Nucleus accumbens (tissue), 56 donors: Measurements from ENCODE around the gene ZIC2.
"Not testable (repeated sequence)": the region's sequence is repeated elsewhere in the genome, so short reads cannot be mapped to it uniquely, and the experiment has no call there.

ENCODE experiments used
- DNase-seq, 56 donors: peaks; one replicate each; lab custom pipeline; 2025; lab: John Stamatoyannopoulos, UW

The ZIC2 gene

DNA sequence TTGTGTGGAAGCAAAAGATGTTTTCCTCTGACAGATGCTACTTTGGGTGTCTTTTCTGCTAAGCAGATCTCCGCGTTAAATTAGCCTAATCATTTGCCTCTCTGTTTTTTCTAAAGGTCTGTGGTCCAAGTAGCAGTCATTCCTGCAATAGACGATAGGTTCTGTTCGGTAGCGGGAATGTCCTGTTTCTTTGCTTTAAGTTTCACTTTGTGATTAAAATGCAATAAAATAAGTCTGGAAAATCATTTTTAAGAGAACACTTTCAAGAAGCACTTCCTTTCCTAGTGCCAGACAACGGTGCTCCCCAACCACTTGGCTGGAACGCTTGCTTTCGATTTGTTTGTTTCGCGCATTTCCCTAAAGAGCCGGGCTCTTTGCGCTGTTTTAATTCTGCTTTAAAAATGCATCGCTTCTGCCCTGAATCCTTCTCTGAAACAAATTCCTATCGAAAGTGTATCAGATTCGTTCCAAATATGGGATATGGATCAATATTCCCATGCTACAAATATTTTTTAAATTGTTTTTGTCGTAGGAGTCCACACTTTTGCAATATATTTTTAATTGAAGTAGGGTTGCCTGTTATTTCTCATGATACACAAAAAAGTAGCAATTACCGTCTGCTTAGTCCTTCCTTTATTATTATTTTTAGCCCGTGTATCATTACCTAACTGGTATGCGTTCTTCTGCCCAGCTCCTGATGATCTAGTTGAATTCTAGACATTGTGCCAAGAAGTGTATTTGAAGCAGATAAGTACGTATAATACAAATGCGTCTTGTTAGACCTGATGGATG, 14.2 kb downstream of the ZIC2 start:
- DNase-seq, result no peak

DNA sequence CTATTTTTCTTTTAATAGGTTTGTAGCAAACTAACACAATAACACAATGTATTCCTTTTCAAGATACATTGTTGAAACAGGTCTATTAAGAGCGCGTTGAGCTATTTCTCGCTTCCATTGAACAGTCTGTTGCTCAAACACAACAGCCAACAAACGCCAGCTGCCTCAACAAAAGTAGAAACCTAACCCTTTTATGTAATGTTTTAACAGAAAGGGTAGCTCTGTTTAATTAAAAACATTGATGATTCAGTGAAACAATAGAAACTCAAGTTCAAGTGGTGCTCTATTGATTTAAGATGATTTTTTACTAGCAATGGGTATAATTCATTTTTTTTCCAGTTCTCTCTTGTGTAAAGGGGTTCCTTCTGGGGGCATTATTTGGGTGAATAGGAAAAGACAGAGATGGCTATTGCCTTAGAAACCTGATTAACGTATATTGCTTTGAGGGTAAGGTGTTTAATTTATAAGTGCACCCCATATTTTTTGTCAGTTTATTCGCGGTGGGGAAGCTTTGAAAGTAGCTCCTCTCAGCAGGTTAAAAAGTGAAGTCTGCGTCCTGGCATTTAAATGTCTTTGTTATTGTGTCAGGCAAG, 14.9 kb downstream of the ZIC2 start:
- DNase-seq, result no peak

DNA sequence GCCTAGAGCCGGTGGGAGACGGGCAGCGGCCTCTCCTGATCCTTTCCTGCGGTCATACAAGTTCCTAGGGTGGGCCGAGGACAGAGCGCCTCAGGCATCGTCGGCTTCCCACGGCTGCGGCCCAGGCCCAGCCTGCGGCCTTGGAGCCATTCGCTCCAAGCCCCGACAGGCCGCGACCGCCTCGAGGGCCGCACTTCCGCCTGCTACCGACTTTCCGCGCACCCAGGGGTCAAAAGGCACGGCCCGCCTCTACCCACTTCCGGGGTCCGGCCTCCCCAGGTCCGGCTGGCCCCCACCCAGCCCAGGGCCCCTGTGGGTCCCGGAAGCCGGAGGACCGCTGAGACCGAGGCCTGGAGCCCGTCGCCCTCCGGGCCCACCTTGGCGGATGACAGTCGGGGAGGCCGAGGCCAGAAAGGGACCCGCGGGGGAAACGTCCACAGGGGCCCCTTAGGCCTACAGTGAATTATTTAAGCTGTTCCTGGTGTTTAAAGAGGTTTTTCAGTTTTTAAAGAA, 16.2 kb downstream of the ZIC2 start:
- DNase-seq, result no peak

DNA sequence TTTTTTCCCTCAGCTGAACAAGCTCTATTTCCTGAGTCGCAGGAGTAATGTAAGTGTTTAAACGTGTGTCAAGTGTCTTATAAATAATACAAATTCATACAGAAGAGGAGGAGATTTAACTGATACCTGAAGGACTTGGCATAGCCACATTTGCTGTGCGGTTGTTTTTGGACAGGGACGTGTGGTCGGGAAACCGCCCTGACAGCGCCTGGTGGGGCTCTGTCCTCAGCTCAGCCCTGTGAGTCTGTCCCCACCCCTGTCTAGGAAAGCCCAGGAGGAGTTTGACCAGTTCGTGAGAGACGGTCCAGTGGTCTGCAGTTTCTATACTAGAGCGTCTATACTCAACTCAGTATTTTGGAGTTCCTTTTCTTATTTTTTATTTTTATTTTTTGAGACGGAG, 16.7 kb downstream of the ZIC2 start:
- DNase-seq, result no peak

DNA sequence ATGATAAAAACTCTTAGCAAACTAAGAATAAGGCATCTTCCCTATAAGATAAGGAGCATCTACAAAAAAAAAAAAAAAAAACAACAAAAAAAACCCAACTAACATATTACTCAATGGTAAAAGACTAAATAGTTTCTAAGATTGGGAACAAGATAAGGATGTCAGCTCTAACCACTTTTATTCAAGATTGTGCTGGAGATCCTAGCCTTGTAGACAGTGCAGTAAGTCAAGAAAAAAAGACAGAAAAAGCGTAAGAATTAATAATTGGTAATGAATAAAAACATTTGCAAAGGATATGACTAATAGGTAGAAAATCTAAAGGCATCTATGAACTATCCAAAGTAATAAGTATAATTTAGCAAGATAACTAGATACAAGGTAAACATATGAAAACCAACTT, 33.0 kb downstream of the ZIC2 start:
- DNase-seq, result no peak

- no peak for DNase-seq
Measured at GRCh38 chr13:100019780-100020356, 38.3 kb downstream of the ZIC2 start.

GRCh38 chr13:100022798-100023197, 41.2 kb downstream of the ZIC2 start:
- no peak for DNase-seq

DNA sequence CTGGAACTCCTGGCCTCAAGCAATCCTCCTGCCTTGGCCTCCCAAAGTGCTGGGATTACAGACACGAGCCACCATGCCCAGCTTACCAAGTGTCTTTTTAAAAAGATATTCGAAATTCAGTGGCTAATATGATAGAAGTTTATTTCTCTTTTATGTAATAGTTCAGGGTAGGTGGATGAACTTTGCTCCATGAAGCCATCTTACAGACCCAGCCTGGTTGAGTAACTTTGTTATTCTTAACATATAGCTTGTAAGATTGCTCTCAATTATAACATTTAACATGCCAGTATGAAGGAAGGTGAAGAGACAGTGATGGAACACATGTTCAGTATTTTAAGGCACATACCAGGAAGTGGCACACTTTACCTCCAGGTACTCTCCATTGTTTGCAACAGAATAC, 42.4 kb downstream of the ZIC2 start:
- no peak for DNase-seq

DNA sequence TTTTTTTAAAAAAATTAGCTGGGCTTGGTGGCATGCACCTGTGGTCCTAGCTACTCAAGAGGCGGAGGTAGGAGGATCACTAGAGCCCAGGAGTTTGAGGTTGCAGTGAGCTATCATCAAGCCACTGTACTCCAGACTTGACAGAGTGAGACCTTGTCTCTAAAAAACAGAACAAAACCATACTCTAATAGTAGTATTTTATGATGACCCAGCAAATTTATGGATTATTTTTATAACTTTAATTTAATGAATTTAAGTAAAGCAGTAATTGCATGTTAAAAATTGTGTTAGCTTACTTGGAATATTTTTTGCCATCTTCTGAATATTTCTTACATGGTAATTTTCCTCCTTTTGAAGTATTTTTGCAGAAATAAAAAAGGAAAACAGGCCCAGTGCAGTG, 48.3 kb downstream of the ZIC2 start:
- no peak for DNase-seq

GRCh38 chr13:100032642-100033041, 51.1 kb downstream of the ZIC2 start:
- not testable (repeated sequence) for DNase-seq

- DNase-seq, result no peak
Measured at GRCh38 chr13:100035936-100036335, 54.4 kb downstream of the ZIC2 start.
